AG04449 (cell line): Measurements from ENCODE around the gene ELL2.

Experiments used
- CTCF ChIA-PET: fragments of 350-600 bp; formaldehyde crosslinking; extraction: SDS; loops from one replicate; lab custom pipeline; 2021; ENCODE audit warnings: antibody characterized with exemption; lab: Yijun Ruan, JAX
- POLR2A ChIA-PET: fragments of 400-600, 350-600 bp; formaldehyde crosslinking; extraction: SDS; loops from one replicate; lab custom pipeline; 2020; ENCODE audit warnings: antibody characterized with exemption, inconsistent platforms; lab: Yijun Ruan, JAX
- DNase-seq: peaks from one replicate; pipeline ENCODE4 v3.0.0-alpha.2; 2010; ENCODE audit warnings: low read depth, low spot score
- H3K4me3 ChIP-seq: 2 replicates; pipeline ENCODE4 v1.5.1; 2011; ENCODE audit warnings: low read depth, mild to moderate bottlenecking, control low read depth, low read length
- TF ChIP-seq, protein P1 (sequence below): IDR thresholded peaks from one replicate; pipeline ENCODE4 v1.5.1; 2011; ENCODE audit warnings: mild to moderate bottlenecking, moderate library complexity, low read length, control low read depth, inconsistent platforms; ENCODE audit not compliant: insufficient read depth; ENCODE audit errors: missing control alignments

ELL2 gene

DNA sequence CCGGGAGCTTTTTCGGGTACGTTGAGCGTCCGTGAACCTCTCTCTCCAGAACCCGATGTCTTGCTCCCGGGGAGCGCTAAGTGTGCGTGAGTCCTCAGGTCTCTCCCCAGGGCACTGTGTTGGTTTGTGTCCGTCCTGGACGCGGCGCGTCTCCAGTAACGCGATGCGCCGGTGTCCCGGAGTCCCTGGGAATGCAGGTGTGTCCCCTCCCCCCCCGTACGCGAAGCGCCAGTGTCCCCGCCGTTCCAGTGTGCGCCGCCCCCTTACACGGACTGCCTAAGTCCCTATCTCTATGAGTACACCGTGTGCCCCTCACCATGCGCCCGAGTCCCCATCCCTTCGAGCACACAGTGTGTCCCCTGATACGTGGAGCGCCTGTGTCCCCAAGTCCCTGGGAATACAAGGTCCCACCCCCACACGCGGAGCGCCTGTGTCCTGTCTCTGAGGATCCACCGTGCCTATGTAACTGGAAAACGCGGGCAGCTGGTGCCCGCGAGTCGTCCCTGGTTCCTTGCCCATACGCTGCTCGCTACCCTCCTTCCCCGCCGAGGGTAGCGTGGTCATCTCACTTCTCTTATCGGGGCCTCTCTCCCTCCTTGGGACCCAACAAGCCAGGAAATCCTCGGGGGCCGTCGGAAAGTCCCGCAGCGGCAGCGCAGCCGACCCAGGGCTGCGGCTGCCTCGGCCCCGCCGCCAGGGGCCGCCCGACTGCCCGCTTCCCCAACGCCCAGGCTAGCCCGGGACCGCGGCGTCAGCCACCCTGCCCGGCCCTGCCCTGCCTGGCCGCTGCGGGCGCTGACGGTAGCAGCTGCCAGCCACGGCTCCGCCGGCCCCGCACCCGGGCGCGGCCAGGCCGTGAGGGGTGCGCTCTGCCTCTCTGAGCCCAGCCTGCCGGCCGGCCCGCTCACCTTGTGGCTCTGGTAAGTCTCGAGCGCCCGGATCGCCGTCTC lies 709 bp downstream of the ELL2 start:
- DNase-seq, result no peak
- CTCF ChIA-PET, result interaction anchor here (0.7 to 7.5 kb wide), 15 partner anchors 10 to 375 kb away, joined by 3 to 43 read pairs (median 3); no protein-coding TSS in a partner anchor
- TF ChIP-seq, protein P1, sequence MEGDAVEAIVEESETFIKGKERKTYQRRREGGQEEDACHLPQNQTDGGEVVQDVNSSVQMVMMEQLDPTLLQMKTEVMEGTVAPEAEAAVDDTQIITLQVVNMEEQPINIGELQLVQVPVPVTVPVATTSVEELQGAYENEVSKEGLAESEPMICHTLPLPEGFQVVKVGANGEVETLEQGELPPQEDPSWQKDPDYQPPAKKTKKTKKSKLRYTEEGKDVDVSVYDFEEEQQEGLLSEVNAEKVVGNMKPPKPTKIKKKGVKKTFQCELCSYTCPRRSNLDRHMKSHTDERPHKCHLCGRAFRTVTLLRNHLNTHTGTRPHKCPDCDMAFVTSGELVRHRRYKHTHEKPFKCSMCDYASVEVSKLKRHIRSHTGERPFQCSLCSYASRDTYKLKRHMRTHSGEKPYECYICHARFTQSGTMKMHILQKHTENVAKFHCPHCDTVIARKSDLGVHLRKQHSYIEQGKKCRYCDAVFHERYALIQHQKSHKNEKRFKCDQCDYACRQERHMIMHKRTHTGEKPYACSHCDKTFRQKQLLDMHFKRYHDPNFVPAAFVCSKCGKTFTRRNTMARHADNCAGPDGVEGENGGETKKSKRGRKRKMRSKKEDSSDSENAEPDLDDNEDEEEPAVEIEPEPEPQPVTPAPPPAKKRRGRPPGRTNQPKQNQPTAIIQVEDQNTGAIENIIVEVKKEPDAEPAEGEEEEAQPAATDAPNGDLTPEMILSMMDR, result peak; percentile 74
- H3K4me3 ChIP-seq, result peak overlapping the region; percentile 92
- POLR2A ChIA-PET, result interaction anchor here (0.6 to 1.7 kb wide), 5 partner anchors 29 to 266 kb away, joined by 3 to 5 read pairs (median 3); no protein-coding TSS in a partner anchor

DNA sequence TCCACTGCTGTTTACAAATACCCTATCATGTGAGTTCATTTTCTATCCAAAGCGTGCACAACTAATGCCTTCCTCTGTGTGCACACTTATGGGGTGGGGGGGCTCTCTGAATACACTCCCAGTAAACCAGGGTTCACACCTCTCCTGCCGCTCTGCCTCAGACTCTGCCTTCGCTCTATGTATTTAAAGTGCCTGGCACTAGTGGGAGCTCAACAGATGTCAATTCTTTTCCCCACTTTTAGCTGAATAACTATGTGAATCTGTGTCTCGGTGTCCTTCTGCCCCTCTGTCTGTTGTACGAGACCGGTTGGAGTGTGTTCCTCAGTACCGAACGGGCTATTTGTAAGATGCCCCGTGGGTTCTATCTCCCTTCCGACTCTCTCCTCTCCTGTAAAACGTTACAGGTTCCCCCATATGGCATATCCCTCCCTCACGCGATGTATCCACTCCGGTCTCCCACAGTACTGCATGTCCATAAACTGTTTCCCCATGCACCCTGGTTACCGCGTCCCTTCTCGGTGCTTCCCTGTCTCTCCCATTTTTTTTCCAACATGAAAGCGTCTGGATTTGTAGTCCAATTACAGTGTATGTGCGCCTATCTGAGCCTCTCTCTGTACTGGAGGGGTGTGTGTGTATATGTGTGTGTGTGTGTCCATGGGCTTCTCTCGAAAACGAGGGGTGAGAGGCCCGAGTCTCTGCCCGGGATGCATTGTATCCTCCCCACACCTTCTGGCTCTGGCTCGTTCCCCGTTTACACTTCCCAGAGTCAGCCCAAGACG lies 1.6 kb downstream of the ELL2 start:
- peak overlapping the region; percentile 92 for H3K4me3 ChIP-seq
- TF ChIP-seq, protein P1, result no peak
- no peak for DNase-seq
- POLR2A ChIA-PET, result interaction anchor here (0.7 to 1.7 kb wide), 4 partner anchors 26 to 337 kb away, joined by 3 to 5 read pairs (median 3); no protein-coding TSS in a partner anchor
- CTCF ChIA-PET, result interaction anchor here (1.0 to 7.5 kb wide), 10 partner anchors 14 to 376 kb away, joined by 3 to 43 read pairs (median 4); no protein-coding TSS in a partner anchor

DNA sequence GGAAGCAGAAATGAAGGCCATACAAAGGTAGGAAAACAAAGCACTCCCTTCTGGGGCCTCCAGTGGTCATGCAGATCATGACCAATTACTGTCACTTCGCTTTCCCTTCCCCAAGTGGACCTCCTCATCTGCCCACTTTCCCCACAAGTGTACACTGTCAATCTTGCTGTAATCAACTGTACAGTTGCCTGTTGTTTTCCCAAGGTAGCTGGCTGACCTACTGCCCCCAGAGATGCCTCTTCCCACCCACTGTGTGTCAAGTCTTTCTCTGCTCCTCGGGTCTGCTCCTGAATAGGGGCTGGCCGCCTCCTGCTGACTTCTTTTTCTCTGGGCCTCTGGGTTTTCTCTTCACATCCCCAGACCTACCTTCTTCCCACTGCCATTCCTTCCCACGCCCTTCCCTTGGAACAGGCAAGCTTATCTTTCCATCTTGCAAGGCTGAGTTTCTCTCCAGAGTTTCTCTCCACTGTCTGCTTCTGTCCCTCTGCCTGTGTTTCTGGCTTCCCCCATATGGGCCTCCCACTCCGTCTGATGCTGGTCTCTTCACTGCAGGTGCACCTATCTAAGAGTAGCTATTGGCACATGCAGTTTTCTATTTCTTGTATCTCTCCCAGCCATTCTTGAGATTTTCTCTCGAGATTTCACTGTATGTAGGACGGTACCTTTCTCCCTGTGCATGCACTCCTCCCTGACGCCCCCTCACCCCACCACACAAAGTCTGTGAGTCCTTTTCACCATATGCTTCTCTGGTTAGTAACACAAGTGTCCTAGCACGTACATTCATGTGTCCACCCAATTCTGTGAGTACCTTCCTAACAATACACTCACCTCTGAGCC lies 2.4 kb downstream of the ELL2 start:
- DNase-seq, result no peak
- ChIA-PET CTCF (interaction anchor here (0.7 to 7.5 kb wide), 7 partner anchors 17 to 377 kb away, joined by 3 to 43 read pairs (median 3); no protein-coding TSS in a partner anchor), POLR2A (interaction anchor here (0.7 to 1.4 kb wide), 2 partner anchors 26 to 338 kb away, joined by 3 read pairs; no protein-coding TSS in a partner anchor)
- peak overlapping the region; percentile 92 for H3K4me3 ChIP-seq
- TF ChIP-seq, protein P1, result no peak

DNA sequence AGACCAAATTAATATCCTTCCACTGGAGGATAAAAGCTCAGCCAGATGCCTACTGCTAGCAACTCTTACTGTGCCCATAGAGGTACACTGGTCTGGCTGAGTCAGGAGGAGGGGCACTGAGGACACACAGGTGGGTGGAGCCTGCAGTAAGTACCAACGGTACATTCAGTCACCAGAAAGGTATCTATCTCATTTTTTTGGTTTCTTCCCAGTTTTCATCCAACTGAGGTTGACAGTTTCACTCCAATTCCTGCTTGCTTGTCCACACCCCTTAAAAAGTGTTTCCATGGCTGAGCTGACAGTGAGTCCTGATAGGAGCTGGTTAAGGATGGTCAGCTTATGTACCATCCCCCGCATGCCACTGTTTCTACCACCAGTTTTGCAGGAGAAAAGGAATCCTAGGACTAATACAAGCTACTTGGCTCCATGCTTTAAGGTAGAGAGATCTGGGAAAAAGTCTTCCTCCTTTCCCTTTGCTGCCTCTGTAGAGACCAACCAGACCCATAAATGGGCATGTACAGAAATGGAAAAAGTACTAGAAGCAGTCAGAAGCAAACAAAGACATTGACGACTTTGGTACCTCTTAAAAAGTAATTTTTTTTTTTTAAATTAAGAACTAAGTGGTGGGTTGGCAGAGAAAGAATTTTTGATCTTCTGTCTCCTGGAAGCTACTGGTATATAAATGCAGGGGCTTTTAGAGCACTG lies 3.2 kb downstream of the ELL2 start:
- TF ChIP-seq, protein P1, result no peak
- ChIA-PET POLR2A (interaction anchor here (0.8 to 1.4 kb wide), 2 partner anchors 27 to 86 kb away, joined by 3 read pairs; no protein-coding TSS in a partner anchor), CTCF (interaction anchor here (0.7 to 7.5 kb wide), 5 partner anchors 16 to 377 kb away, joined by 3 to 43 read pairs (median 3); no protein-coding TSS in a partner anchor)
- no peak for DNase-seq
- peak overlapping the region; percentile 92 for H3K4me3 ChIP-seq
